HG03066 (cell line): ENCODE data around the gene IGF2R.

ENCODE experiments used
- ATAC-seq: cut with Tn5 transposase; IDR thresholded peaks from one replicate; pipeline ENCODE4 v1.9.1; 2021; ENCODE audit warnings: low read depth; ENCODE audit not compliant: unreplicated experiment

The IGF2R gene

DNA sequence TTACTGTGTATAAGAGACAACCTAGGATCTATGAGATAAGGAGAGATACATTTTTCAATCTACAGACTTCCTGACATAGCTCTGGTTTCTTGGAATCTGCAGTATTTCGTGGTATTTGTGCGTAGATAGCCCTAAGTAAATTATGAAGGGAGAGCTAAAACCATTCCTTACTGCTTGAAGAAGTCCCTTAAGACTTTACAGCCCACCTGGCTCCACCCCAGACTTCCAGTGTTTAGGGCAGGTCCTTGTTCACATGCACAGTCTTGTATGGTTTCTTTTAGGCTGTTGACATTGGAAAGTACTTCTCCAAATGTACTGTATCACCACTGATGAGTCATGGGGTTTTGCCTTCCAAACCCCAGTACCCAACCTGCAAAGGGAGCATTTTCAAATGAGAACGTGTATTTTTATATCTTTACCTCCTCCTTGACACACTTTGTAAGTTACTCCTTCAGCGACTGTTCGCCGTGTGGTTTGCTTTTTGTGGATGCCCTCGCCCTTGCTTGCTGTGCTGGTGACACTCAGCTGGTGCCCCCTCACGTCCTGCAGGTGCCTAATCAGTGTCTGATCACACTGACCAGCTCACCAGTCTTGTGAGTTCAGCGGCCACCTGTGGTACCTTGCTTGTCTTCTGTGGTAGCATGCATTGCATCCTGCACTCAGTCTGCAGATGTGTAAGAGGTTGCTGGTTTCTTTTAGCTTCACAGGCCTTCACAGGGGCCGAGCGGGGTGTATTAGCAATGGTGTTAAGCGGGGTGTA lies 73.3 kb downstream of the IGF2R start:
- no peak for ATAC-seq

DNA sequence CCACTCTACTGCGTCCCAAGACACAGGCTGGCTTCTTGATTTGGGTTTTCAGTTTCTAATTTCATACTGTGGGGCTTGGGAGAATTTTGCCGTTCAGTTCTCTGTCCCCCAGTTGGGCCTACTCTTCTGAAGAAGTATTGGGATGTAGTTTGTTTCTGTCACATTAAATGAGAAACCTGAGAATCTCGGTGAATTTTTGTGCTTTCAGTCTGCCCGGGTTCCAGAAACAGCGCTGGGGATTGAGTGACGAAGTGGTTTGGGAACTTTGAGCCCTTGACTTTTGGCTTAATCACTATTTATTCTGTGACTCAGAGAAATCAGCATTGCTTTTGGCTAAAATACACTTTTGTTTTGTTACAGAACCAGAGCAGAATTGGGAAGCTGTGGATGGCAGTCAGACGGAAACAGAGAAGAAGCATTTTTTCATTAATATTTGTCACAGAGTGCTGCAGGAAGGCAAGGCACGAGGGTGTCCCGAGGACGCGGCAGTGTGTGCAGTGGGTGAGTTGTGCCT lies 74.0 kb downstream of the IGF2R start:
- ATAC-seq: no peak

DNA sequence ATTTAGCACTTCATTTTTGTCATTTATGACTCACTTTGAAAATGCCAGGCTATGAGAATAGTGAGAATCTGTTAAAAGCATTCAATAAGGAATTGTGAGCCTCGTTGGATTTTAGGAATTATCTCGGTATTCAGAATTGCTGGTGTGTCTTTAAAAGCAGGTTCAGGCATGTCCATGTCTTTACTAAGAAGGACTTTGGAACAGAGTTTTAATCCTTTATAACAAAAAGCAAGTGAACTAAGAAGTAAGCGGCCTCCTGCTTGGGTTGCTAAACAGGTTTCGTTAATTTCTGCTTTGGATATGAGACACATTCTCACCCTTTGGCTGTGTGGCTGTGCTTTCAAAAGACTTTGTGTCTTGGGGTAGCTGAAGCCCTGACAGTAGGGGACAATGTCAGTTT lies 74.9 kb downstream of the IGF2R start:
- ATAC-seq: no peak

DNA sequence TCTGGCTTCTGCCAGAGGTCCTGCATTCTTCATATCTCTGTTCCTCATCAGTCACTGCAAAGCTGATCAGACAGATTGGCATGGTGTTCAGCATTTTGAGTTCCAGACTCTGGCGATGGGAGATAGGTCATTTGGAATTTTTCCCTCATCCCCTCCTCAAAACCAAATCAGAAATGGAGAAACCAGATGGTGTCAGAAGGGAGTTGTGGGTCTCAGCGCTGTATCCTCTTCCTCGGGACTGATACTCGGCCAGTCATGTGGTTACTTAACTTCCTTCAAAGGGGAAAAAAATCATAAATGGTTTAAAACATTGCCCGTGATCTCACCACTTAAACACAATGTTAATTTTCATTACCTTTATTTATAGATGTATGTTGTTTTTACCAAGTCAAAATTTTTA lies 75.8 kb downstream of the IGF2R start:
- no peak for ATAC-seq

DNA sequence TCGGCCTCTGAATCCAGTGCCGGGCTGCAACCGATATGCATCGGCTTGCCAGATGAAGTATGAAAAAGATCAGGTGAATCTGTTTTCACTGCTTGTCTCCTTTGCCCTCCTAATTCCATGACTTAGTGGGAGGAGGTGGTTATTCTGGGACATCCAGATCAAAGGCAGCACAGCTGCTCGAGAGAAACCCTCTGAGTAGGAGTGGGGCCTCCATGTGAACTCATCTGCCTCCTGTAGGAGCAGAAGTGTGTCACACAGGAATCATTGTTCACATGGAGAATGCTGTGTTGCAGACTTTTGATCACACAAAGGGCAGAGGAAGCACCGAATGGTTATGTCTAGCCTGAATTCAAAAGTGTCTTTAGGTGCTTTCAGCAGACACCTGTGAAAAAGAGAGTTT lies 79.6 kb downstream of the IGF2R start:
- ATAC-seq: no peak

DNA sequence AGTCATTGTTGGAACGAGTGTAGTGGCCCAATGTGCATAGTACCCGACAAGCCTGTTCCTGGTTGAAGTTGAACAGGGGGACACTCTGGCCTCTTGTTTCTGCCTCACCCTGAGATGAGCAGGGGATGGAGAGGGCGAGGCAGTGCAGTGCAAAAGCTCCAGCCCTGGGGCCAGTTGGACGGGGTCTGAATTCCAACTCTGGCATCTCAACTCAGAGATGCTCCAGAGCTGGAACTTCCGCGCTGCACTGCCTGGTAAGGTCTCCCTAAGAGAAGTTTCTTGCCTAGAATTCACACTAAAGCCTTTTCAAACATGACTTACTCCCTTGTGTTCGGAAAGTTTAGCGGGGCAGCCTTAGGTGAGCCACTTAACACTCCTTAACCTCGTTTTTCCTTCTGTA lies 80.5 kb downstream of the IGF2R start:
- no peak for ATAC-seq

DNA sequence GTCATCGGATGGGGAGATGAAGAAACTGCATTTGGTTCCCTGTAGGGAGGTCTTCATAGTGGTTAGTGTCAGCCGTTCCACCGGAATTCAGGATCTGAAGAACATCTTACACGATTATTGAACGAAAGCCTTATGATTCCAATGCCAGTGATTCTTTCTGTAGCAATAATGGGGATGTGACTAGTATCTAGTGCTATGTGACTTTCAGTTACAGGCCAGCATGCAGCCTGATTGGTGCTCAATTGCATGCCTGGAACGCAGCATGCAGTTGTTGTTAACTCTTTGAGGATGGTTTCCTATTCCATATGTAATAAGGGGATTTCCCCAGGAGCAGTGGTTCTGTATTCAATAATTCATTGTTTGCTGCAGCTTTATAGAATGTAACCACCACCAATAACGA lies 81.1 kb downstream of the IGF2R start:
- no peak for ATAC-seq

DNA sequence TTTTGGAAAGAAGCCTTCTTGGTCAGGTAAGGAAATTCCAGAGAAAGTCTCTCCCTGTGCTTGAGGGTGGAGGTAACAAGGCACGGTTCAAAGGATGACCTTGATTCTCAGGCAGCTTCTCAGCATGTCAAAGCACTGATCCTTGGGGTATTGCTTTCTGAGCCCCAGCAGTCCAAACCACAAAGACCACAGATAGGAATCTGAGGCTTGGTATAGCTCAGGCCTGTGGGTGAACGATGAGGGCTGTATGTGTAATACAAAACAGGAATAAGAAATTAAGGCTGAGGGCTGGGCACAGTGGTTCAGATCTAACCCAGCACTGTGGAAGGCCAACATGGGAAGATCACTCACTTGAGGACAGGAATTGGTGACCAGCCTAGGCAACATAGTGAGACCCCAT lies 82.5 kb downstream of the IGF2R start:
- ATAC-seq: no peak

DNA sequence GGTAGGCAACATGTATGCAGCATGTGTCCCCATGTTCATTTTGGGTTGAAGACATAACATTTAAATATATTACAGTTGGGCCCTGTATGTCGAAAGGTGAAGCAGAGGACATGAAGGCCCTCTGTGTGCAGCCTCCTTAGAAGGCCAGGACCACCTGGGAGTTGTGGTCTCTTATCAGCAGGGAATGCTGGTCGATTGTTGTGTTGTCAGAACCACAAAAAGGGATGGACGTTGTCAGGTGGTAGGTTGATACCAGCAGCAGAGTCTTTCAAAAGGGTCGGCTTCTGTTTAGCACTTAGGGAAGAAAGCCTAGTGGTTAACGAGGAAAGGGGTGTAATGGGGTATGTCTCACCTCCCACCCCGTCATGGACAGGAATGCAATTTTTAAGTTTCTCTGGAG lies 85.4 kb downstream of the IGF2R start:
- no peak for ATAC-seq

DNA sequence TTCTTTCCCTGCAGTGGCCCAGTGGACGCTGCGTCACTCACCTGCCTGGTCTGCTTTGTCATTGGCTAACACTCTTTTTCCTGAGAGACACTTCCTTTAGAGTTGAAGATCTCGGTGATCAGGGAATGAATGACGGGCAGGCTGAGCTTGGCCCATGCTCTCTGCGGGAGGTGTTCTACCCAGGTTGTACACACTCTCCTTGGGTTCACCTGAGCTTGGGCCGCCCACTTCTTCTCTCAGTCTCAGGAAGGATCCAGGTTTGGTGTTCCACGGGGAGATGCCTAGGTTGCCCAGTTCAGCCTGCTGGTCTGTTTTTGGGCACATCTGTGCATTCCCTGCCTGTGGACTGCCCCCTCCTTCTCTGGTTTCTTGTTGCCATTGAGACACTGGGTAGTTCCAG lies 86.0 kb downstream of the IGF2R start:
- no peak for ATAC-seq

DNA sequence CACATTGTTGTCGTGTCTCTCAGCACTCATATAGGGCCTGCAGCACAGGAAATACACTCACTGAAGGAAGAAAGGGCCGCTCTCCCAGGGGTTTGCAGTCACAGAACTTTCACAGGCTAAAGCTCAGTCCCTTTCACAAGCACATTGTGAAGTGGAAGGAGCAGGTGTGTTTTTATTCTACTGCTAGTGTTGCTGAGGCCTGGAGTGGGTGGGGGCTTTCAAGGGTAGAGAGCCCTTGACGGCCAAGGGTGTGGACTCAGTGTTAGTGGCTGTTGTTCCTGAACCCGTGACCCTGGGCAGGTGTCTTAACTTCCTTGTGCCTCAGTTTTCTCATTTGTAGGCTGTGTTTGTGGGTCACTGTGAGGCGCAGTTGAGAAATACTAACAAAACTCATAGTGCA lies 86.5 kb downstream of the IGF2R start:
- no peak for ATAC-seq

DNA sequence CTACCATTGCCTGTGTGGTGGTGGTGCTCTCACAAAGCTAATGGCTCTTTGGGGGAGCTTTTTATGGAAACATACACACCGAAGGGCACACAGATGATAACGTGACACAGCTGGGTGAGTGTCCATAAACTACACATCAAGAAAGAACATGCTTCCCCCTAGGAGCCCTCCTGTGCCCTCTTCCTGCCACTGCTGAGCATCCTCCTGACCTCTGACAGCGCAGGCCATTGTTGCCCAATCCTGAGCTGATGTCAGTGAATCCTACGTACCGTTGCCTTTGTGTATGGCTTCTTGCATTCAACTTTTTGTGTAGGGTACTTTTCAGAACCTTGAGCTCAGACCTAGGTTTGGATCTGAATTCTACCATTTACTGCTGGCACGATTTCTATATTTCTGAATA lies 86.9 kb downstream of the IGF2R start:
- no peak for ATAC-seq

DNA sequence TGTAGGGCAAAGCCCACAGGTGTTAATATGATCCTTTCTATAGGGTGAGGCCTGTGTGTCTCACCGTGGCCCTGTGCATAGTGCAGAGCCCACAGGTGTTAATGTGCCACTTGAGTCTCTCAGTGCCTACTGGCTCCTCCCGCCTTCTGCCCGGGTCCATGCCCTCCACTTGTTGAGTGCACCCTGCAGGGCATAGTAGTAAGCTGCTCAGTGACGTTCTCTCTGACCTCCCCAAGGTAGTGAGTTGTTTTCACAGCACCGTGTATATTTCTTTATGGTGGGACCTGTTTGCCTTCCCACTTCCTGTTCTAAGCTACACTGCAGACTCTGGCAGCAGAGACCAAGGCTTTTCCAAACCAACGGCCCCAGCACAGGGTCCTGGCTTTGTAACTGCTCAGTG lies 88.2 kb downstream of the IGF2R start:
- ATAC-seq: no peak

DNA sequence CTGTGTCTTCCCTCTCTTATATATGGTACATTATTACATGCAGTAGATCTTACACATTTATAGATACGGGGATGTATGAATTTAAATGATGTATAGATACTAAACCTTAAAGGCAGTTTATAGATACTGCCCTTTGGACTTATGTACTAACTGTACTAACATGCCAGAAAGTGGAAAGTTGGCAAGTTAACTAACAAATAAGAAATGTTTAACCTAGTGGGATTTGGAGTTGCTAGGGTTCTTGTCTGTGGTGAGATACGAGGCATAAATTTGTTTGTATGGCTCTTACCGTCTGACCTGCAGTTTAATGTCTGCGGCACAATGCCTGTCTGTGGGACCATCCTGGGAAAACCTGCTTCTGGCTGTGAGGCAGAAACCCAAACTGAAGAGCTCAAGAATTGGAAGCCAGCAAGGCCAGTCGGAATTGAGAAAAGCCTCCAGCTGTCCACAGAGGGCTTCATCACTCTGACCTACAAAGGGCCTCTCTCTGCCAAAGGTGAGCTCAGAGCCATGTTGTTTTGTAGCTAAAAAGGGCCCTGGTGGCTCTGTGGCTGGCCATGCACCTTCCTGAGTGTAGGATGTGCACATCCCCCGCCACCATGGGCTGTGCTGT lies 89.8 kb downstream of the IGF2R start:
- no peak for ATAC-seq

DNA sequence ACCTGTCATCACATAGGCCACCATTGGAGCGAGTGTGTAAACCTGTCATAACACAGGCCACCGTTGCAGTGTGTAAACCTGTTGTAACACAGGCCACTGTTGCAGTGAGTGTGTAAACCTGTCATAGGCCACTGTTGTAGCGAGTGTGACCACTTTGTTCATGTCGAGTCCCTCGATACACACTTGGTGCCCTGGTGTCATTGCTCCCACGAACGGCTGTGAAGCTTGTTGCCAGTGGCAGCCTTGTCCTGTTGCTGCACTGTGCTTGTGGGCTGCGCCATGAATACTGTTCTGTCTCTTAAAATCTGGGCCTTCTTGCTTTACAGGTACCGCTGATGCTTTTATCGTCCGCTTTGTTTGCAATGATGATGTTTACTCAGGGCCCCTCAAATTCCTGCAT lies 91.3 kb downstream of the IGF2R start:
- ATAC-seq: no peak

DNA sequence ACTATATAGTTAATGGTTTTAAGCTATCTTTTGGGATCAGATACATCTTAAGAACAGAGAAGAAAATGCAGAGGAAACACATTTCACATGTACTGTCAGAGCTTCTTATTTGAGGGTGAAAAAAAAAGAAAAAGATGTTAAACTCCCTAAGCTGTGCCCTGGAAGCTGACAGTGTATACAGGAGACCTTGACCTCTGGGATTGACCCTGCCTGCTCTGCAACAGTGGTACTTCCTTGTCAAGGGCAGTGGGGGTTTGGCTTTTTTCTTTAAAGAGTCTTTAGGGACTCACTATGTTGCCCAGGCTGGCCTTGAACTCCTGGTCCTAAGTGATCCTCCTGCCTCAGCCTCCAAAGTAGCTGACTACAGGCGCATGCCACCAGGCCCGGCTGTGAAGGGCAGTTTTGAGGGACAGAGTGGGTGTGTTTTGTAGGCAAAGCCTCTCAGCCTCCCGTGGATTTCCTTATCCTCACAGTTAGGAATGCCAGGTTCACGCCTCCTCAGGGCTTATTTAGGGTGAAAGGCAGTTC lies 92.1 kb downstream of the IGF2R start:
- ATAC-seq: no peak

DNA sequence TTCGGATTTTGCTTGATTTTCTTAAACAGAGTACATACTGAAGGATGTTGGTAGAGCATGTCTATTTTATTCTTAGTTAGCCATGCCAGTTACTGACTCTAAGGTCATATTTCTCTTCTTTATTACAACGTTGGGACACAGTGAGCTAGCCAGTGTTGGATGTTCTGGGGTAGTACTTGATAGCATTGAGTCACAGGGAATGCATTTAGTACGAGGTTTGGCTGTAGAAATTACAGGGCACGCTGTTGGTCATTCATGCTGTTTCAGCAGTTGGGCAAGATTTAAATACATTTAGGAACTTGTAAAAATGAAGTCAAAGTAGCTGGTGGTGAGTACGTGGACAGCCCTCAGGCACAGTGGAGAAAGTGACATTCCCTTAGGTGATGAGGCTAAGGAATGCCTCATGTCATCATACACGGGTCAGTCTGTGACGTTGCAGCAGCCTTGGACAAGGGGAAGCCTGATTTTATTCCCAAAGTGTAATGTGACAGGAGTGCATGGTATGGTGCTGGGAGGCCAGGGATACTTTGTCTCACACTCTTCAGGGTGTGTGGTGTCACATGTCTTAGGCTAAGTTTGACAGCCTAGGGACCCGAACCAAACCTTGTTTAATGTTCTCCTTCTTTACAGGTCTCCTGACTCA lies 95.0 kb downstream of the IGF2R start:
- ATAC-seq: no peak

DNA sequence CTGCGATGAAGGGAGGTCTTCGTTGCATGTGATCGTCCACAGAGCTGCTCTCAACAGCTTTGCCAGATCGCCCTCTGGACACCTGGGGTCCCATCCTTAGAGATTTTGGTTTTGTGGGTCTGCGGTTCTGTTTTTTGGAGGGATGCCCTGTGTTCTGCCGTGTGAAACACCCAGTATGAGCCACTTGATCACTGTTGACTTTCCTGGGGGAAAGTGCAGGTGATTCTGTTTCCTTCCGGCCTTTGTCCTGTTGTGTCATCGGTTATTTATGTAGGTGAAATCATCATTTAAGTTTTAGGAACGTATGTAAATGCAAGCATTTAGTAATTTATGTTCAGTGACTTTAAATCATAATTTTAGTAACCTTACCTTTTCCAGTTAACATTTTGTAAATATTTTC lies 96.3 kb downstream of the IGF2R start:
- no peak for ATAC-seq

DNA sequence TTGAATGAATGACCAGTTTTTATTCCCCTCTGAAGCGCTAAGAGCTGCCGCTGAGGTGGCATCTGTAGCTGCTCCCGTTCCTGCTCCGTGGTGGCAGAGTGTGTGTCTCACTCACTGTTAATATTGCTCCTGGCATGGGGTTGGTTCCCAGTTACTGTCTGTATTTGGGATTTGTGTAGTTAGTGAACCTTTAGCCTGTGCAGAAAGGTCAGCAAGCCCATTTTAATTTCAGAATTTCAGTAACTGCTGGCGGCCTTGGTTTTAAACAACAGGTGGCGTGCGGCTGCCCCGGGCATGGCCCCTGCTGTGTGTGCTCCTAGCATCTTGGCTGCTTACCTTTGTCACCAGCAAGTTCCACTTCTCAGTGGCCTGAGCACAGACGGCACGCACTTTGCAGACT lies 98.7 kb downstream of the IGF2R start:
- ATAC-seq: no peak

DNA sequence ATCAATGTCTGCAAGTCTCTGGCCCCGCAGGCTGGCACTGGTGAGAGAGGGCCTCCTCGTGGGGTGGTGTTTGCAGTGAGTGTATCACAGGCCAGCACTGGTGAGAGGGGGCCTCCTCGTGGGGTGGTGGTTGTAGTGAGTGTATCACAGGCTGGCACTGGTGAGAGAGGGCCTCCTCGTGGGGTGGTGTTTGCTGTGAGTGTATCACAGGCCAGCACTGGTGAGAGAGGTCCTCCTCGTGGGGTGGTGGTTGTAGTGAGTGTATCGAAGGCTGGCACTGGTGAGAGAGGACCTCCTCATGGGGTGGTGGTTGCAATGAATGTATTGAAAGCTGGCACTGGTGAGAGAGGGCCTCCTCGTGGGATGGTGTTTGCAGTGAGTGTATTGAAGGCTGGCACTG lies 99.5 kb downstream of the IGF2R start:
- ATAC-seq: no peak

DNA sequence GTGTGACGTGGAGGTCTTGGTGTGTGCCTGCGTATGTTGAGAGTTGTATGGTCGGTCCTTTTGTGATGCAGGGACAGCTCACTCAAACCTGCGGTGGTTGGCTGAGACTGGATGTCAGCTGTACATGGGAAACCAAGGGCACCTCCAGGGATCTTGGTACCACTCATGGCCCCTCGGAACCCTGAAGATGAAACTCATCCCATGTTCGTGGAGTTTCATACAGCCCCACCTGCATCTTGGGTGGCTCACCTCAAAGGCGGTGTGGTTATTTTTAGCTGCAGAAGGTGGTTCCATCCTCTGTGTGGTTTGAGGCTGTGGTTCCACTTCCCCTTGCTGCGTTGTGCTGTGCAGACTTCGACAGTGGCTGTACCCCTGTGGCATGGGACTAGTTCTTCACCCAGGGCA lies 100.2 kb downstream of the IGF2R start:
- peak; percentile 96 for ATAC-seq

DNA sequence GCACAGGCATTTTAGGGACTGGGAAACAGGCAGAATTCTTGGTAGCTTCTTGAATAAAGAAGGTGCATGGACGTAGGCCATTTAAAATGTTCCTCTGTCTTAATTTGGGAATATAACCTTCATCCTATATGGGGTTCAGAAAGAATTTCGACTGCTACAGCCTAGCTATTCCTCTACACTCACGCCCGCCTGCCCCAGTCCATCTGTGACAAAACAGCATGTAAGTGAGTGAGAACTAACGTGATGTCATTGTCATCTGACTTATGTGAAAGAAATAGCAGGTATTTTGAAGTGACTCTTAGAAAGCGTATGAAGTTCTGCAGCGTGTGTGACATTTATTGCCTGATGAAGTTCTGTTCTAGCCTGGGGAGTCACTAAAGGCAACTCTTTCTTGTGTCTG lies 100.6 kb downstream of the IGF2R start:
- ATAC-seq: peak; percentile 1
